IMR-90 (cell line): ENCODE results near the gene PPP6R3.

Experiments used
- CTCF ChIP-seq: conservative IDR thresholded peaks from 2 replicates; pipeline ENCODE4 v1.5.1; 2012; ENCODE audit warnings: mild to moderate bottlenecking, low read depth, low read length, improper control_type of control experiment
- ELK1 ChIP-seq: fragments of 150-350 bp; IDR thresholded peaks from 2 replicates; pipeline ENCODE4 v1.6.1; 2016; ENCODE audit warnings: low read depth, mild to moderate bottlenecking, low read length, moderate library complexity, borderline replicate concordance
- FOS ChIP-seq: fragments of 150-350 bp; IDR thresholded peaks from 2 replicates; pipeline ENCODE4 v1.6.1; 2016; ENCODE audit warnings: low read depth, low read length
- POLR2A ChIP-seq: IDR thresholded peaks from 2 replicates; pipeline ENCODE4 v1.6.1; 2012; ENCODE audit warnings: mild to moderate bottlenecking, low read depth, low read length
- RAD21 ChIP-seq: IDR thresholded peaks from 2 replicates; pipeline ENCODE4 v1.6.1; 2012; ENCODE audit warnings: low read length, improper control_type of control experiment
- RCOR1 ChIP-seq: IDR thresholded peaks from 2 replicates; pipeline ENCODE4 v1.6.1; 2012; ENCODE audit warnings: mild to moderate bottlenecking, low read length, improper control_type of control experiment; ENCODE audit not compliant: insufficient replicate concordance
- RFX5 ChIP-seq: IDR thresholded peaks from 2 replicates; pipeline ENCODE4 v1.8.0; 2012; ENCODE audit warnings: low read depth, mild to moderate bottlenecking, low read length, moderate library complexity
- USF2 ChIP-seq: fragments of 150-350 bp; IDR thresholded peaks from 2 replicates; pipeline ENCODE4 v1.6.1; 2017; ENCODE audit warnings: mild to moderate bottlenecking, antibody characterized with exemption, low read length, low read depth

- TF ChIP-seq RAD21: no peak
- TF ChIP-seq RFX5: no peak
- no peak for TF ChIP-seq FOS
- TF ChIP-seq RCOR1: no peak
- no peak for TF ChIP-seq CTCF
- TF ChIP-seq POLR2A: no peak
- TF ChIP-seq ELK1: no peak
- TF ChIP-seq USF2: no peak
These were observed 9.8 kb upstream of the PPP6R3 start for GRCh38 chr11:68450711-68451110.
